HCT116 (cell line): ENCODE data around the gene FBH1. TPM values are rescaled to one million over a fixed set of nuclear protein-coding genes. Genes with fewer than 3 reads are reported as not detected.

Source experiments
- ATAC-seq: fragments of 200-7000 bp; cut with Tn5 transposase; 2 replicates; pipeline ENCODE4 v1.9.1; 2020; ENCODE audit warnings: mild to moderate bottlenecking, moderate library complexity
- BruUV-seq: library from RNA; stranded (reverse); fragments of 400-500 nt; replicated peaks from 2 replicates; lab custom pipeline; 2021; lab: Mats Ljungman, UMichigan
- CTCF ChIA-PET: fragments of 300-600 bp; sonication (Branson Sonifier 250); formaldehyde crosslinking; loops from one replicate; lab custom pipeline; 2021; ENCODE audit warnings: antibody characterized with exemption; lab: Charles Lee
- POLR2A ChIA-PET: fragments of 300-600, 350-600 bp; sonication (Branson Sonifier 250); formaldehyde crosslinking; loops from one replicate; lab custom pipeline; 2021; ENCODE audit warnings: antibody characterized with exemption; lab: Charles Lee
- RAD21 ChIA-PET, 2 experiments: fragments of 300-600 bp; sonication (Branson Sonifier 250); formaldehyde crosslinking; loops; one replicate each; lab custom pipeline; 2023; ENCODE audit warnings: low total read pairs in 2 of 2; ENCODE audit not compliant: uncharacterized antibody in 2 of 2, unreplicated experiment in 2 of 2, low non-redundant PET in 1 of 2; lab: Charles Lee
- DNase-seq: peaks from one replicate; pipeline ENCODE4 v3.0.0-alpha.2; 2010; ENCODE audit warnings: low read depth, low spot score
- H2AFZ ChIP-seq: fragments of 200-600 bp; shearing (Covaris generic), sonication (generic); 2 replicates; pipeline ENCODE4 v1.6.1; 2017; ENCODE audit warnings: low read depth, mixed run types, mixed read lengths, antibody characterized with exemption, low read length; ENCODE audit not compliant: poor library complexity, severe bottlenecking
- H3K27ac ChIP-seq: 2 replicates; pipeline ENCODE4 v1.5.1; 2012; ENCODE audit warnings: low read depth, low read length
- H3K27me3 ChIP-seq: fragments of 200-600 bp; sonication (generic); 2 replicates; pipeline ENCODE4 v1.6.1; 2016; ENCODE audit warnings: mixed run types, low read length, mixed read lengths; ENCODE audit not compliant: insufficient read depth
- H3K36me3 ChIP-seq, 2 experiments: fragments of 200-500 bp in 1 of 2; fragments of 200-600 bp in 1 of 2; sonication (Bioruptor generic) in 1 of 2; sonication (generic) in 1 of 2; 2 replicates each; pipeline versions ENCODE4 v1.5.1 to v1.6.1; 2014 to 2016; ENCODE audit warnings: low read length in 2 of 2, inconsistent platforms in 1 of 2, mixed read lengths in 1 of 2, mixed run types in 1 of 2; ENCODE audit not compliant: insufficient read depth in 2 of 2, control insufficient read depth in 1 of 2
- H3K4me1 ChIP-seq, 2 experiments: fragments of 200-600 bp in 1 of 2; sonication (generic) in 1 of 2; 2 replicates each; pipeline versions ENCODE4 v1.5.1 to v1.6.1; 2012 to 2017; ENCODE audit warnings: low read length in 2 of 2, inconsistent platforms in 1 of 2, mild to moderate bottlenecking in 1 of 2, mixed read lengths in 1 of 2, mixed run types in 1 of 2, moderate library complexity in 1 of 2; ENCODE audit not compliant: insufficient read depth in 2 of 2, control insufficient read depth in 1 of 2
- H3K4me2 ChIP-seq: fragments of 200-600 bp; sonication (generic); 2 replicates; pipeline ENCODE4 v1.6.1; 2017; ENCODE audit warnings: mixed run types, low read length, mixed read lengths
- H3K4me3 ChIP-seq, 2 experiments: fragments of 200-600 bp in 1 of 2; sonication (generic) in 1 of 2; replicated peaks in 1 of 2; 2 replicates each; pipeline ENCODE4 v1.5.1; 2011 to 2016; ENCODE audit warnings: low read length in 2 of 2, control low read depth in 1 of 2, low read depth in 1 of 2, mild to moderate bottlenecking in 1 of 2, mixed read lengths in 1 of 2, mixed run types in 1 of 2
- H3K79me2 ChIP-seq: fragments of 200-600 bp; sonication (generic); 2 replicates; pipeline ENCODE4 v1.6.1; 2017; ENCODE audit warnings: mild to moderate bottlenecking, mixed run types, low read length, moderate library complexity, mixed read lengths; ENCODE audit not compliant: insufficient read depth
- H3K9ac ChIP-seq: fragments of 200-600 bp; sonication (generic); 2 replicates; pipeline ENCODE4 v1.6.1; 2016; ENCODE audit warnings: low read length, mixed read lengths
- H3K9me2 ChIP-seq: fragments of 200-600 bp; sonication (generic), shearing (Covaris generic); 2 replicates; pipeline ENCODE4 v1.6.1; 2017; ENCODE audit warnings: mixed run types, mild to moderate bottlenecking, moderate library complexity; ENCODE audit not compliant: insufficient read depth
- H3K9me3 ChIP-seq, 2 experiments: fragments of 200-500 bp in 1 of 2; fragments of 200-600 bp in 1 of 2; sonication (Bioruptor generic) in 1 of 2; sonication (generic) in 1 of 2; 2 replicates each; pipeline ENCODE4 v1.6.1; 2014 to 2017; ENCODE audit warnings: low read length in 2 of 2, mixed read lengths in 2 of 2, inconsistent platforms in 1 of 2, low read depth in 1 of 2, mild to moderate bottlenecking in 1 of 2, mixed run types in 1 of 2, moderate library complexity in 1 of 2; ENCODE audit not compliant: control insufficient read depth in 1 of 2, insufficient read depth in 1 of 2
- H4K20me1 ChIP-seq: fragments of 200-600 bp; sonication (generic), shearing (Covaris generic); 2 replicates; pipeline ENCODE4 v1.6.1; 2017; ENCODE audit warnings: mixed run types, mild to moderate bottlenecking, moderate library complexity; ENCODE audit not compliant: insufficient read depth
- EGR1 ChIP-seq: IDR thresholded peaks from 2 replicates; pipeline ENCODE4 v1.6.1; 2012; ENCODE audit warnings: low read depth
- EZH2 ChIP-seq: fragments of 200-600 bp; sonication (generic); IDR thresholded peaks from 2 replicates; pipeline ENCODE4 v1.6.1; 2017; ENCODE audit warnings: antibody characterized with exemption, mixed run types
- EZH2phosphoT487 ChIP-seq: fragments of 200-600 bp; IDR thresholded peaks from 2 replicates; pipeline ENCODE4 v1.6.1; 2018; ENCODE audit warnings: antibody characterized with exemption, borderline replicate concordance
- FOSL1 ChIP-seq: IDR thresholded peaks from 2 replicates; pipeline ENCODE4 v1.6.1; 2012; ENCODE audit warnings: low read depth
- JUND ChIP-seq: IDR thresholded peaks from 2 replicates; pipeline ENCODE4 v1.6.1; 2012
- POLR2A ChIP-seq: IDR thresholded peaks from 2 replicates; pipeline ENCODE4 v1.7.0; 2011; ENCODE audit warnings: borderline replicate concordance; ENCODE audit not compliant: insufficient read depth, insufficient read length; ENCODE audit errors: extremely low read depth
- POLR2AphosphoS5 ChIP-seq: IDR thresholded peaks from 2 replicates; pipeline ENCODE4 v1.6.1; 2011; ENCODE audit warnings: mild to moderate bottlenecking, low read depth, low read length, moderate library complexity
- SRF ChIP-seq: IDR thresholded peaks from 2 replicates; pipeline ENCODE4 v1.6.1; 2012; ENCODE audit warnings: low read depth
- YY1 ChIP-seq: IDR thresholded peaks from 2 replicates; pipeline ENCODE4 v1.6.1; 2011; ENCODE audit warnings: low read length, low read depth, moderate library complexity, mild to moderate bottlenecking; ENCODE audit not compliant: insufficient replicate concordance; ENCODE audit errors: extremely low read depth
- intact Hi-C: fragments of 100-400 bp; cut with micrococcal nuclease; formaldehyde crosslinking; loops from 2 replicates; pipeline ENCODE4 v1.10.0; 2022
- total RNA-seq: library from RNA; stranded (reverse); gene quantifications from one replicate; pipeline ENCODE4 v1.2.1, GENCODE V29; 2021; ENCODE audit not compliant: unreplicated experiment
- TF ChIP-seq, protein P1 (sequence below): IDR thresholded peaks from 2 replicates; pipeline ENCODE4 v1.6.1; 2011; ENCODE audit warnings: mild to moderate bottlenecking, low read length, moderate library complexity; ENCODE audit not compliant: insufficient replicate concordance; ENCODE audit errors: extremely low read depth
- TF ChIP-seq, protein P2 (sequence below): IDR thresholded peaks from 2 replicates; pipeline ENCODE4 v1.6.1; 2012; ENCODE audit warnings: low read depth
- TF ChIP-seq, protein P3 (sequence below): IDR thresholded peaks from 2 replicates; pipeline ENCODE4 v1.6.1; 2012
- TF ChIP-seq, protein P4 (sequence below), 3 experiments: fragments of 200-600 bp in 1 of 3; sonication (generic) in 1 of 3; IDR thresholded peaks in 2 of 3; conservative IDR thresholded peaks in 1 of 3; 2 replicates each; pipeline ENCODE4 v1.5.1; 2012 to 2017; ENCODE audit warnings: low read depth in 2 of 3, low read length in 2 of 3, antibody characterized with exemption in 1 of 3, borderline replicate concordance in 1 of 3, control low read depth in 1 of 3, mild to moderate bottlenecking in 1 of 3, mixed read lengths in 1 of 3, mixed run types in 1 of 3, moderate library complexity in 1 of 3; ENCODE audit not compliant: insufficient read depth in 1 of 3

Gene FBH1
- total RNA-seq, 1 experiment from 2014 or later, result 70.2 TPM

DNA sequence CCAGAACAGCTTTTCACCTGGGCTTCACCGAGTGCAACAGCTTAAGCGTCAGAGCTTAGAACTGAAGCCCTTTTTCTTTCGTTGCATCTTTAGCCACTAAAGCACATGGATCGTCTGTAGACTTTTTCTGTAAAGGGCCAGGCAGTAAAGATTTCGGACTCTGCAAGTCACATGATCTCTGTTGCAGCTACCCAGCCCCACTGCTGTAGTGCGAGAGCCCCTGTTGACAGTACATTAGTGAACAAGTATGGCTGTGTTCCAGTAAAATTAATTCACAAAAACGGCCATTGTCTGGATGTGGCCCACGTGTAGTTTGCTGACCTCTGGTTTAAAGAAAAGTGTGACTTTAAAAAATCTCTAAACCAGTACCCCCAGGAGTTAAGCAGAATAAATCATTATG, 39.4 kb downstream of the FBH1 start (continued):
- TF ChIP-seq, protein P1, sequence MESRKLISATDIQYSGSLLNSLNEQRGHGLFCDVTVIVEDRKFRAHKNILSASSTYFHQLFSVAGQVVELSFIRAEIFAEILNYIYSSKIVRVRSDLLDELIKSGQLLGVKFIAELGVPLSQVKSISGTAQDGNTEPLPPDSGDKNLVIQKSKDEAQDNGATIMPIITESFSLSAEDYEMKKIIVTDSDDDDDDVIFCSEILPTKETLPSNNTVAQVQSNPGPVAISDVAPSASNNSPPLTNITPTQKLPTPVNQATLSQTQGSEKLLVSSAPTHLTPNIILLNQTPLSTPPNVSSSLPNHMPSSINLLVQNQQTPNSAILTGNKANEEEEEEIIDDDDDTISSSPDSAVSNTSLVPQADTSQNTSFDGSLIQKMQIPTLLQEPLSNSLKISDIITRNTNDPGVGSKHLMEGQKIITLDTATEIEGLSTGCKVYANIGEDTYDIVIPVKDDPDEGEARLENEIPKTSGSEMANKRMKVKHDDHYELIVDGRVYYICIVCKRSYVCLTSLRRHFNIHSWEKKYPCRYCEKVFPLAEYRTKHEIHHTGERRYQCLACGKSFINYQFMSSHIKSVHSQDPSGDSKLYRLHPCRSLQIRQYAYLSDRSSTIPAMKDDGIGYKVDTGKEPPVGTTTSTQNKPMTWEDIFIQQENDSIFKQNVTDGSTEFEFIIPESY, result no peak
- TF ChIP-seq, protein P2, sequence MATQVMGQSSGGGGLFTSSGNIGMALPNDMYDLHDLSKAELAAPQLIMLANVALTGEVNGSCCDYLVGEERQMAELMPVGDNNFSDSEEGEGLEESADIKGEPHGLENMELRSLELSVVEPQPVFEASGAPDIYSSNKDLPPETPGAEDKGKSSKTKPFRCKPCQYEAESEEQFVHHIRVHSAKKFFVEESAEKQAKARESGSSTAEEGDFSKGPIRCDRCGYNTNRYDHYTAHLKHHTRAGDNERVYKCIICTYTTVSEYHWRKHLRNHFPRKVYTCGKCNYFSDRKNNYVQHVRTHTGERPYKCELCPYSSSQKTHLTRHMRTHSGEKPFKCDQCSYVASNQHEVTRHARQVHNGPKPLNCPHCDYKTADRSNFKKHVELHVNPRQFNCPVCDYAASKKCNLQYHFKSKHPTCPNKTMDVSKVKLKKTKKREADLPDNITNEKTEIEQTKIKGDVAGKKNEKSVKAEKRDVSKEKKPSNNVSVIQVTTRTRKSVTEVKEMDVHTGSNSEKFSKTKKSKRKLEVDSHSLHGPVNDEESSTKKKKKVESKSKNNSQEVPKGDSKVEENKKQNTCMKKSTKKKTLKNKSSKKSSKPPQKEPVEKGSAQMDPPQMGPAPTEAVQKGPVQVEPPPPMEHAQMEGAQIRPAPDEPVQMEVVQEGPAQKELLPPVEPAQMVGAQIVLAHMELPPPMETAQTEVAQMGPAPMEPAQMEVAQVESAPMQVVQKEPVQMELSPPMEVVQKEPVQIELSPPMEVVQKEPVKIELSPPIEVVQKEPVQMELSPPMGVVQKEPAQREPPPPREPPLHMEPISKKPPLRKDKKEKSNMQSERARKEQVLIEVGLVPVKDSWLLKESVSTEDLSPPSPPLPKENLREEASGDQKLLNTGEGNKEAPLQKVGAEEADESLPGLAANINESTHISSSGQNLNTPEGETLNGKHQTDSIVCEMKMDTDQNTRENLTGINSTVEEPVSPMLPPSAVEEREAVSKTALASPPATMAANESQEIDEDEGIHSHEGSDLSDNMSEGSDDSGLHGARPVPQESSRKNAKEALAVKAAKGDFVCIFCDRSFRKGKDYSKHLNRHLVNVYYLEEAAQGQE, result no peak
- TF ChIP-seq JUND (no peak), YY1 (no peak), EZH2 (no peak)
- TF ChIP-seq, all 23 proteins: peak for 0

DNA sequence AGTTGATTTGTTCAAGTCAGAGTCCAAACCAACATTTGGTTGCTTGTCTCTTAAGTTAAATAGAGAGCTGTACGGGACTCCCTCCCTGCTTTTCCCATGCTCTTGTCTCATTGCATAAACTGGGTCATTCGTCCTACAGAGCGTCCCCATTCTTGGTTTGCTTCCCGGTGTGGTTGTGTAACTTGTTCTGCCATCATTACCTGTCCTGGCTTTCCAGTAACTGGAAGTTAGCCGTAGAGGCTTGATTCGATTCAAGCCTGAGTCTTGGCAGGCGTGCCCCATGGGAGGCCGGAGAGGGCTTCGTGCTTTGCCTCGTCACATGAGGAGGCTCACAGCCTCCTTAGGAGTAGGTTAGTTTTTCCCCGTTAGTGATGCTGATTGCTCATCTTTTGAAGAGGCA, 40.2 kb downstream of the FBH1 start:
- H3K9me3 ChIP-seq, result no peaks in the 10 kb centered on the region
- ChIA-PET CTCF (no interaction called here), RAD21 (no interaction called here), POLR2A (no interaction called here)
- H3K79me2 ChIP-seq, result no peaks in the 10 kb centered on the region
- no peak for TF ChIP-seq EZH2phosphoT487
- TF ChIP-seq, protein P3, sequence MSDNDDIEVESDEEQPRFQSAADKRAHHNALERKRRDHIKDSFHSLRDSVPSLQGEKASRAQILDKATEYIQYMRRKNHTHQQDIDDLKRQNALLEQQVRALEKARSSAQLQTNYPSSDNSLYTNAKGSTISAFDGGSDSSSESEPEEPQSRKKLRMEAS, result no peak
- no peak for TF ChIP-seq POLR2A
- TF ChIP-seq SRF, result no peak
- TF ChIP-seq EGR1, result no peak
- TF ChIP-seq POLR2AphosphoS5, result no peak
- TF ChIP-seq, protein P4, sequence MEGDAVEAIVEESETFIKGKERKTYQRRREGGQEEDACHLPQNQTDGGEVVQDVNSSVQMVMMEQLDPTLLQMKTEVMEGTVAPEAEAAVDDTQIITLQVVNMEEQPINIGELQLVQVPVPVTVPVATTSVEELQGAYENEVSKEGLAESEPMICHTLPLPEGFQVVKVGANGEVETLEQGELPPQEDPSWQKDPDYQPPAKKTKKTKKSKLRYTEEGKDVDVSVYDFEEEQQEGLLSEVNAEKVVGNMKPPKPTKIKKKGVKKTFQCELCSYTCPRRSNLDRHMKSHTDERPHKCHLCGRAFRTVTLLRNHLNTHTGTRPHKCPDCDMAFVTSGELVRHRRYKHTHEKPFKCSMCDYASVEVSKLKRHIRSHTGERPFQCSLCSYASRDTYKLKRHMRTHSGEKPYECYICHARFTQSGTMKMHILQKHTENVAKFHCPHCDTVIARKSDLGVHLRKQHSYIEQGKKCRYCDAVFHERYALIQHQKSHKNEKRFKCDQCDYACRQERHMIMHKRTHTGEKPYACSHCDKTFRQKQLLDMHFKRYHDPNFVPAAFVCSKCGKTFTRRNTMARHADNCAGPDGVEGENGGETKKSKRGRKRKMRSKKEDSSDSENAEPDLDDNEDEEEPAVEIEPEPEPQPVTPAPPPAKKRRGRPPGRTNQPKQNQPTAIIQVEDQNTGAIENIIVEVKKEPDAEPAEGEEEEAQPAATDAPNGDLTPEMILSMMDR (IDR thresholded peaks at IDR 0.05 in 2 of 3, conservative IDR thresholded peaks at IDR 0.05 in 1 of 3; ENCODE audit: borderline replicate concordance in 1 of 3, insufficient read depth in 1 of 3, low read depth in 2 of 3, low read length in 2 of 3), result no peak
- no peak for TF ChIP-seq FOSL1
- no peak for TF ChIP-seq EZH2
- no peak for TF ChIP-seq YY1
- H3K4me2 ChIP-seq, result no peak overlapping the region
- intact Hi-C loops, result no loop called here
- H3K36me3 ChIP-seq, result peaks cover 45 to 48% of the 10 kb centered on the region in 2 experiments
- no peak overlapping the region for H2AFZ ChIP-seq
- no peak for ATAC-seq
- H3K27me3 ChIP-seq, result no peaks in the 10 kb centered on the region
- no peak overlapping the region for H3K4me3 ChIP-seq
- H3K9ac ChIP-seq, result no peak overlapping the region
- no peaks in the 10 kb centered on the region for H3K9me2 ChIP-seq
- no peak overlapping the region for H3K27ac ChIP-seq
- H3K4me1 ChIP-seq, result no peaks in the 10 kb centered on the region
- no TSS peak for BruUV-seq
- DNase-seq, result no peak
- no peaks in the 10 kb centered on the region for H4K20me1 ChIP-seq
